Testis (tissue), 3 donors: ENCODE measurements around the gene PGLYRP2. TPM values are rescaled to one million over a fixed set of nuclear protein-coding genes. Genes with fewer than 3 reads are reported as not detected.

Source experiments
- DNase-seq: peaks from one replicate; pipeline ENCODE4 v3.0.0-alpha.2; 2019
- H3K27ac ChIP-seq, 2 donors: fragments of 200-600 bp; sonication (generic); one replicate each; pipeline ENCODE4 v1.5.1; 2019
- H3K27me3 ChIP-seq: fragments of 200-600 bp; sonication (generic); one replicate; pipeline ENCODE4 v1.5.1; 2019
- H3K36me3 ChIP-seq: fragments of 200-600 bp; sonication (generic); one replicate; pipeline ENCODE4 v1.5.1; 2017; ENCODE audit warnings: low read depth; ENCODE audit errors: missing control alignments
- H3K4me1 ChIP-seq: fragments of 200-600 bp; sonication (generic); one replicate; pipeline ENCODE4 v1.5.1; 2019
- H3K4me3 ChIP-seq, 2 donors: fragments of 200-600 bp; sonication (generic); one replicate each; pipeline ENCODE4 v1.5.1; 2017 to 2019
- H3K9me3 ChIP-seq: fragments of 200-600 bp; sonication (generic); one replicate; pipeline ENCODE4 v1.5.1; 2017
- POLR2A ChIP-seq: fragments of 450-650 bp; IDR thresholded peaks from one replicate; pipeline ENCODE4 v1.6.1; 2017; ENCODE audit warnings: antibody characterized with exemption, mild to moderate bottlenecking, moderate library complexity
- WGBS, 2 donors: methylation state at CpG; one replicate each; pipeline ENCODE4 v1.1.5; 2018; 5-methylcytosine and 5-hydroxymethylcytosine counted together
- intact Hi-C: fragments of 100-400 bp; cut with DNase I; formaldehyde crosslinking; loops from one replicate; pipeline ENCODE4 v1.15.1; 2023; ENCODE audit warnings: low total_unique reads
- polyA plus RNA-seq: library from polyadenylated mRNA; stranded (reverse); fragments of 350-450 nt; fragmentation: Illumina TruSeq; extraction: RNeasy Lipid Tissue Mini Kit (QIAGEN cat#74804); gene quantifications from one replicate; pipeline ENCODE4 v1.2.3, GENCODE V29; 2014; ENCODE audit warnings: low read depth, low replicate concordance; ENCODE audit not compliant: insufficient read depth
- total RNA-seq, 2 donors: library from RNA; depleted of rRNA; stranded (reverse); fragments of >200 nt; gene quantifications; one replicate each; pipeline ENCODE4 v1.2.3, GENCODE V29; 2016
- TF ChIP-seq, protein P1 (sequence below), 3 experiments: fragments of 450-650 bp in 2 of 3; fragments of 200-600 bp in 1 of 3; sonication (generic) in 1 of 3; IDR thresholded peaks; one replicate each; pipeline ENCODE4 v1.5.1; 2016 to 2019; ENCODE audit warnings: antibody characterized with exemption in 3 of 3, mild to moderate bottlenecking in 2 of 3, moderate library complexity in 1 of 3

The PGLYRP2 gene
- total and polyA plus RNA-seq, 3 donors from 2014 or later = 27.8 to 44.4 (median 43.7) TPM

DNA sequence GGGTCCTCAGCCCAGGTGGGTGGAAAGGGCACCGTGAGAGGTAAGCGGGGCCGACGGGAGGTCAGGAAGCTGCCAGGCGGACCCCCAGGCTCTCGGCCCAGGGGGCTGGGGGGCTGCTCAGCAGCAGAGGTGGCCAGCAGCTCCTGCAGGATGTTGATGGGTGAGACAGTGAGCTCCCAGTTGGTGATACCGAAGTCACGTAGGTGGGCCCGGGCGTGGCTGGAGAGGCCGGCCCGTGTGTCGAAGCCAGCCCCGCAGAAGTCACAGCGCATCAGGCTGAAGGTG, 42.5 kb downstream of the PGLYRP2 start:
- 90 to 92% methylated on average over 4 to 15 of the region's 15 CpGs for WGBS, 2 donors
- intact Hi-C loops = loop anchor here (10.0 kb wide), 1 partner anchor 172 kb away; no protein-coding TSS in a partner anchor
- DNase-seq = no peak
- no peaks in the 10 kb centered on the region for H3K27me3 ChIP-seq
- no peaks in the 10 kb centered on the region for H3K9me3 ChIP-seq
- no peak overlapping the region for H3K27ac ChIP-seq
- no peaks in the 10 kb centered on the region for H3K36me3 ChIP-seq
- no peak for TF ChIP-seq POLR2A
- TF ChIP-seq, protein P1, sequence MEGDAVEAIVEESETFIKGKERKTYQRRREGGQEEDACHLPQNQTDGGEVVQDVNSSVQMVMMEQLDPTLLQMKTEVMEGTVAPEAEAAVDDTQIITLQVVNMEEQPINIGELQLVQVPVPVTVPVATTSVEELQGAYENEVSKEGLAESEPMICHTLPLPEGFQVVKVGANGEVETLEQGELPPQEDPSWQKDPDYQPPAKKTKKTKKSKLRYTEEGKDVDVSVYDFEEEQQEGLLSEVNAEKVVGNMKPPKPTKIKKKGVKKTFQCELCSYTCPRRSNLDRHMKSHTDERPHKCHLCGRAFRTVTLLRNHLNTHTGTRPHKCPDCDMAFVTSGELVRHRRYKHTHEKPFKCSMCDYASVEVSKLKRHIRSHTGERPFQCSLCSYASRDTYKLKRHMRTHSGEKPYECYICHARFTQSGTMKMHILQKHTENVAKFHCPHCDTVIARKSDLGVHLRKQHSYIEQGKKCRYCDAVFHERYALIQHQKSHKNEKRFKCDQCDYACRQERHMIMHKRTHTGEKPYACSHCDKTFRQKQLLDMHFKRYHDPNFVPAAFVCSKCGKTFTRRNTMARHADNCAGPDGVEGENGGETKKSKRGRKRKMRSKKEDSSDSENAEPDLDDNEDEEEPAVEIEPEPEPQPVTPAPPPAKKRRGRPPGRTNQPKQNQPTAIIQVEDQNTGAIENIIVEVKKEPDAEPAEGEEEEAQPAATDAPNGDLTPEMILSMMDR (IDR thresholded peaks at IDR 0.05) = no peak
- H3K4me3 ChIP-seq = no peak overlapping the region
- peaks cover 6% of the 10 kb centered on the region for H3K4me1 ChIP-seq

DNA sequence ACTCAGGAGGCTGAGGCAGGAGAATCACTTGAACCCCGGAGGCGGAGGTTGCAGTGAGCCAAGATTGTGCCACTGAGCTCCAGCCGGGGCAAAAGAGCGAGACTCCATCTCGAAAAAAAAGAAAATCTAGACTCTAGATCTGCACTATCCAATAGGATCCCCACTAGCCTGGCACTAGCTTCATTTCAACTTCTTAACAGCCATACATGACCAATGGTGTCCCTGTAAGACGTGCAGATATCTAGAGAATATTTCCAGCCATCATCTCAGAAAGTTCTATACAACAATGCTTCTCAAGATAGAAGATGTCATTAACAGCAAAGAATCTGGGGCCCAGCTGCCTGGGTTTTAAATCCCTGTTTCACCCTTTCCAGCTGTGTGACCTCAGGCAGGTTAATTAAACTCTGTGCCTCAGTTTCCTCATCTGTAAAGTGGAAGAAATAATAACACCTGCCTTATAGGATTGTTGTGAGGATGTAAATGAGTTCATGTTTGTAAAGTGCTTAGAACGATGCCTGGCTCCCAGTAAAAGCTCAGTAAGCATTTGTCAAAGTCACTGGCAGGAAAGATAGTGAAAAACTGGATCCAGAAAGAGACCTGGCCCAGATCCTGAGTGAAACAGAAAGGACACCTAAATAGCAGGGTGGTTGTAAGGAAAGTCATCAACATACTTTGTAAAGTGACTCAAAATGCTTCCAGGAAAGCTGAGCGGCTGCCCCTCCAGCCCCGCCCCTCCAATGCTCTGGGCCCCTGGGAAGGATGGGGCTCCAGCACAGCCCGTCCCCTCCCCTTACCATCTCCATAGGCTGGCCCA, 43.1 kb downstream of the PGLYRP2 start:
- H3K9me3 ChIP-seq = no peaks in the 10 kb centered on the region
- H3K4me3 ChIP-seq = no peak overlapping the region
- no peak for DNase-seq
- intact Hi-C loops = loop anchor here (10.0 kb wide), 1 partner anchor 171 kb away; no protein-coding TSS in a partner anchor
- no peaks in the 10 kb centered on the region for H3K36me3 ChIP-seq
- no peak overlapping the region for H3K27ac ChIP-seq
- 87 to 90% methylated on average over 10 of the region's 10 CpGs for WGBS, 2 donors
- peaks cover 9% of the 10 kb centered on the region for H3K4me1 ChIP-seq
- TF ChIP-seq POLR2A = no peak
- TF ChIP-seq, protein P1 (IDR thresholded peaks at IDR 0.05) = no peak
- no peaks in the 10 kb centered on the region for H3K27me3 ChIP-seq

DNA sequence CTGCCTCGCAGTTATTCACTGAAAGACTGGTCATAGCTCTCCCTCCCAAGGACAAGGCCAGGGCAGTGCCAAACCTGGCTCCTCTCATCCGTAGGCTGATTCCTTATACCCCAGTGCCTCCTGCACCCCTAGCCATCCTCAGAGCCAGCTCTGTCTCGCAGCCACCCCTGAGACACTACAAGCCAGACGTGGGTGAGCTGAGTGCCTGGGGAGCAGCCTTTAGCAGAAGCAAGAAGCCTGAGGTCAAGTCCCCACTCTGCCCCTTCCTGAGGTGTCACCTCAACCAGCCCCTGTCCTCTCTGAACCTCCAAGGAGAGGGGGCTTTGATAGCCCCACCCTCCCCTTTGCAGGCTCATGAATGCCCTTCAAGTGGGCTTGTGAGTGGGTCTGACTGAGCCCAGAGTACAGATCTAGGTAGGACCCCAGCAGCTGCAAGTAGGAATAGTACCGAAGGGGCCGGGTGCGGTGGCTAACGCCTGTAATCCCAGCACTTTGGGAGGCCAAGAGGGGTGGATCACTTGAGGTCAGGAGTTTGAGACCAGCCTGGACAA, 45.7 kb downstream of the PGLYRP2 start:
- 30 to 55% methylated on average over 8 of the region's 8 CpGs for WGBS, 2 donors
- no peaks in the 10 kb centered on the region for H3K36me3 ChIP-seq
- peak overlapping the region; percentile 68 to 77 for H3K4me3 ChIP-seq
- TF ChIP-seq, protein P1 (IDR thresholded peaks at IDR 0.05) = no peak
- TF ChIP-seq POLR2A = no peak
- peaks cover 18% of the 10 kb centered on the region for H3K4me1 ChIP-seq
- H3K27ac ChIP-seq = peak overlapping the region; percentile 71 to 82
- H3K9me3 ChIP-seq = no peaks in the 10 kb centered on the region
- intact Hi-C loops = loop anchor here (10.0 kb wide), 1 partner anchor 169 kb away; no protein-coding TSS in a partner anchor
- no peak for DNase-seq
- H3K27me3 ChIP-seq = no peaks in the 10 kb centered on the region

DNA sequence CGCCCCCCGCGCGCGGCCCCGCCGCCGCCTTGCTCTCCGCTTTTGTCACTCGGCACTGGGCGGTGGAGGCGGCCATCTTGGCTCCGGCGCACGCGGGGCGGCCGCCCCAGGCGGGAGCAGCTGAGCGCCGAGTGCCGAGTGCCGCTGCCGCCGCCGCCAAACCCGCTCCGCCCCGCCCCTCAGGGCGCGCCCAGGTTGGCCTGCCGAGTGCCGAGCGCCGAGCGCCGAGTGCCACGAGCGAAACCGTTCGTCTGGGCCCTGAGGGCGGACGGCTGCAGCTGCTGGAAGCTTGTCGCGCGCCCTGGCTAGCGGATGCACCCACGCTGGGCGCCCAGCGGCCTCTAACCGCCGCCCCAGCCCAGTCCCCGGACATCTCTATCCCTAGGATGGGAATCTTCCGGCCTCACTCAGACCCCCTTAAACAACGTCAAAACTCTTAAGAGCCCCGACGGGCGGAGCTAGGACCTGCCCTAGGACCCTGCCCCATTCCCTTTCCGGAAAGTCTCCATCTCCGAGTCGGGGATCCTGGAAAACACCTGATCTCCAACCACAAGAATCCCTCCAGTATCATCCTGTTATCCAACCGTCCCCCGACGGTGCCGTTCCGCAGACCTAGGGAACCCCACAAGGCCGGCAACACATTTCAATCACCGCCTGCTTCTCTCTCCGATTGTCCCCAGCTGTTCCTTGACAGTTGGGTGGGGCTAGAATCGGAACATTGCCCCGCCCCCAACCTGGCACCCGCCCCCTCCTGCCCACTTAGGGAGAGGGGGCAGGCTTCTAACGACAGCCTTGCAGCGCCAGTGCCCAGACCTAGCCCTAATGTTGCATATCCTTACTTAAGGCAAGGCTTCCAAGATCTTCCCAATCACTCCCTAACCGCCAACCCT, 46.4 kb downstream of the PGLYRP2 start:
- Histone ChIP-seq H3K4me3 (peak overlapping the region; percentile 68 to 77), H3K4me1 (peaks cover 18% of the 10 kb centered on the region), H3K36me3 (no peaks in the 10 kb centered on the region), H3K27me3 (no peaks in the 10 kb centered on the region), H3K27ac (peak overlapping the region; percentile 71 to 82), H3K9me3 (no peaks in the 10 kb centered on the region)
- DNase-seq = peak; percentile 95
- intact Hi-C loops = loop anchor here (10.0 kb wide), 1 partner anchor 168 kb away; no protein-coding TSS in a partner anchor
- no peak for TF ChIP-seq POLR2A
- TF ChIP-seq, protein P1 (IDR thresholded peaks at IDR 0.05) = peak in 1 of 3 experiments; percentile 20
- WGBS, 2 donors = 0 to 2% methylated on average over 31 to 42 of the region's 75 CpGs
